ENCODE results near the gene SLC39A7.

SLC39A7 gene

GRCh38 chr6:33176906-33177305 lies 23.8 kb upstream of the SLC39A7 start:
- no peak for TF ChIP-seq CTCF (IDR thresholded peaks at IDR 0.05; ENCODE audit: low read depth, low read length, poor library complexity, severe bottlenecking)
- TF ChIP-seq EZH2phosphoT487 (IDR thresholded peaks at IDR 0.05; ENCODE audit: borderline replicate concordance, low read length) = no peak
- Histone ChIP-seq H3K79me2 (ENCODE audit: control insufficient read depth, low read length) (no peaks in the 10 kb centered on the region), H3K4me2 (ENCODE audit: low read length) (no peak overlapping the region), H3K27ac (ENCODE audit: low read depth, low read length) (no peak overlapping the region), H3K27me3 (ENCODE audit: control insufficient read depth, low read length) (peaks cover 19% of the 10 kb centered on the region), H3K9me2 (replicated peaks; ENCODE audit: control insufficient read depth, low read length) (no peaks in the 10 kb centered on the region), H3K4me1 (ENCODE audit: control insufficient read depth, low read length) (peaks cover 2% of the 10 kb centered on the region; the same call in 1 of the 2 replicates), H4K20me1 (ENCODE audit: control insufficient read depth, insufficient read depth, low read depth, low read length) (no peaks in the 10 kb centered on the region), H3K36me3 (ENCODE audit: control insufficient read depth, low read length) (no peaks in the 10 kb centered on the region), H3K9me3 (ENCODE audit: control insufficient read depth, insufficient read depth, low read length) (no peaks in the 10 kb centered on the region), H3K4me3 (ENCODE audit: low read length) (no peak overlapping the region), H3F3A (ENCODE audit: control insufficient read depth, insufficient read depth) (no peaks in the 10 kb centered on the region)

GRCh38 chr6:33177552-33178446 lies 22.9 kb upstream of the SLC39A7 start:
- H3K27ac ChIP-seq (ENCODE audit: low read depth, low read length) = no peak overlapping the region
- no peaks in the 10 kb centered on the region for H3K36me3 ChIP-seq (ENCODE audit: control insufficient read depth, low read length)
- no peaks in the 10 kb centered on the region for H4K20me1 ChIP-seq (ENCODE audit: control insufficient read depth, insufficient read depth, low read depth, low read length)

GRCh38 chr6:33178755-33179475 lies 21.8 kb upstream of the SLC39A7 start:
- peaks cover 9% of the 10 kb centered on the region for H3K36me3 ChIP-seq (ENCODE audit: control insufficient read depth, low read length)
- no peak overlapping the region for H3K4me3 ChIP-seq (ENCODE audit: low read length)
- no peak overlapping the region for H3K27ac ChIP-seq (ENCODE audit: low read depth, low read length)
- H3F3A ChIP-seq (ENCODE audit: control insufficient read depth, insufficient read depth) = no peaks in the 10 kb centered on the region
- H3K27me3 ChIP-seq (ENCODE audit: control insufficient read depth, low read length) = peaks cover 15% of the 10 kb centered on the region
- no peak for TF ChIP-seq EZH2phosphoT487 (IDR thresholded peaks at IDR 0.05; ENCODE audit: borderline replicate concordance, low read length)
- TF ChIP-seq CTCF (IDR thresholded peaks at IDR 0.05; ENCODE audit: low read depth, low read length, poor library complexity, severe bottlenecking) = no peak
- H3K9me3 ChIP-seq (ENCODE audit: control insufficient read depth, insufficient read depth, low read length) = peaks cover 13% of the 10 kb centered on the region
- H3K9me2 ChIP-seq (replicated peaks; ENCODE audit: control insufficient read depth, low read length) = no peaks in the 10 kb centered on the region
- no peaks in the 10 kb centered on the region for H3K79me2 ChIP-seq (ENCODE audit: control insufficient read depth, low read length)
- peaks cover 12% of the 10 kb centered on the region for H3K4me1 ChIP-seq (ENCODE audit: control insufficient read depth, low read length)
- no peak overlapping the region for H3K4me2 ChIP-seq (ENCODE audit: low read length)
- no peaks in the 10 kb centered on the region for H4K20me1 ChIP-seq (ENCODE audit: control insufficient read depth, insufficient read depth, low read depth, low read length)

More at GRCh38 chr6:33177552-33178446, 22.9 kb upstream of the SLC39A7 start:
- no peaks in the 10 kb centered on the region for H3K79me2 ChIP-seq (ENCODE audit: control insufficient read depth, low read length)
- H3K4me1 ChIP-seq (ENCODE audit: control insufficient read depth, low read length) = peaks cover 4% of the 10 kb centered on the region
- H3K27me3 ChIP-seq (ENCODE audit: control insufficient read depth, low read length) = peaks cover 19% of the 10 kb centered on the region
- no peak for TF ChIP-seq EZH2phosphoT487 (IDR thresholded peaks at IDR 0.05; ENCODE audit: borderline replicate concordance, low read length)
- no peak for TF ChIP-seq CTCF (IDR thresholded peaks at IDR 0.05; ENCODE audit: low read depth, low read length, poor library complexity, severe bottlenecking)
- H3K9me3 ChIP-seq (ENCODE audit: control insufficient read depth, insufficient read depth, low read length) = peaks cover 2% of the 10 kb centered on the region; the same call in 1 of the 2 replicates
- no peaks in the 10 kb centered on the region for H3K9me2 ChIP-seq (replicated peaks; ENCODE audit: control insufficient read depth, low read length)
- H3K4me2 ChIP-seq (ENCODE audit: low read length) = no peak overlapping the region
- H3K4me3 ChIP-seq (ENCODE audit: low read length) = no peak overlapping the region
- no peaks in the 10 kb centered on the region for H3F3A ChIP-seq (ENCODE audit: control insufficient read depth, insufficient read depth)
